DND-41 (cell line): ENCODE measurements around the gene KRT32.

Experiments used
- ATAC-seq: fragments of 200-7000 bp; cut with Tn5 transposase; 3 replicates; pipeline ENCODE4 v1.9.1; 2021; ENCODE audit warnings: low read depth; ENCODE audit not compliant: insufficient read depth
- DNase-seq: peaks from one replicate; pipeline ENCODE4 v3.0.0-alpha.2; 2020
- H2AFZ ChIP-seq: 2 replicates; pipeline ENCODE4 v1.6.0; 2012; ENCODE audit warnings: low read depth, low read length
- H3K27ac ChIP-seq: 2 replicates; pipeline ENCODE4 v1.5.1; 2012; ENCODE audit warnings: low read length, inconsistent platforms
- H3K27me3 ChIP-seq: fragments of 200-600 bp; sonication (generic); 2 replicates; pipeline ENCODE4 v1.6.0; 2012; ENCODE audit warnings: low read length, mild to moderate bottlenecking, inconsistent platforms; ENCODE audit not compliant: insufficient read depth, poor library complexity
- H3K36me3 ChIP-seq: 2 replicates; pipeline ENCODE4 v1.5.1; 2012; ENCODE audit warnings: low read length, inconsistent platforms; ENCODE audit not compliant: insufficient read depth
- H3K4me1 ChIP-seq: 2 replicates; pipeline ENCODE4 v1.5.1; 2012; ENCODE audit warnings: mild to moderate bottlenecking, low read length; ENCODE audit not compliant: insufficient read depth
- H3K4me2 ChIP-seq: 2 replicates; pipeline ENCODE4 v1.6.0; 2012; ENCODE audit warnings: mild to moderate bottlenecking, moderate library complexity, low read length, inconsistent platforms; ENCODE audit not compliant: insufficient read depth
- H3K4me3 ChIP-seq, 2 experiments: fragments of 200-600 bp in 1 of 2; shearing (Covaris generic) in 1 of 2; 2 replicates each; pipeline ENCODE4 v1.5.1; 2012 to 2016; ENCODE audit warnings: inconsistent platforms in 2 of 2, low read length in 2 of 2, mild to moderate bottlenecking in 2 of 2, low read depth in 1 of 2, moderate library complexity in 1 of 2
- H3K79me2 ChIP-seq: 2 replicates; pipeline ENCODE4 v1.6.0; 2012; ENCODE audit warnings: low read length, inconsistent platforms; ENCODE audit not compliant: insufficient read depth
- H3K9ac ChIP-seq: 2 replicates; pipeline ENCODE4 v1.6.0; 2012; ENCODE audit warnings: low read depth, mild to moderate bottlenecking, inconsistent platforms, low read length, moderate library complexity
- H3K9me3 ChIP-seq: 2 replicates; pipeline ENCODE4 v1.5.1; 2012; ENCODE audit warnings: low read length, moderate library complexity, mild to moderate bottlenecking, inconsistent platforms; ENCODE audit not compliant: insufficient read depth, severe bottlenecking
- H4K20me1 ChIP-seq: 2 replicates; pipeline ENCODE4 v1.6.0; 2012; ENCODE audit warnings: low read length; ENCODE audit not compliant: insufficient read depth
- CTCF ChIP-seq: IDR thresholded peaks from 2 replicates; pipeline ENCODE4 v1.5.1; 2012; ENCODE audit warnings: borderline replicate concordance, low read length, moderate library complexity, mild to moderate bottlenecking; ENCODE audit not compliant: poor library complexity, severe bottlenecking; ENCODE audit errors: extremely low read depth
- EZH2 ChIP-seq: IDR thresholded peaks from 3 replicates; pipeline ENCODE4 v1.6.1; 2012; ENCODE audit warnings: borderline replicate concordance, low read depth, mild to moderate bottlenecking, moderate library complexity, low read length, inconsistent platforms; ENCODE audit not compliant: severe bottlenecking

KRT32 gene

GRCh38 chr17:41475421-41475820 is 8.2 kb upstream of the KRT32 start:
- ATAC-seq, result no peak

GRCh38 chr17:41474863-41475262 is 7.7 kb upstream of the KRT32 start:
- no peak for ATAC-seq
- no peak overlapping the region for H3K4me3 ChIP-seq
- H3K36me3 ChIP-seq, result no peaks in the 10 kb centered on the region
- no peak for TF ChIP-seq CTCF
- TF ChIP-seq EZH2, result no peak
- no peaks in the 10 kb centered on the region for H3K9me3 ChIP-seq
- H3K79me2 ChIP-seq, result no peaks in the 10 kb centered on the region
- H2AFZ ChIP-seq, result no peak overlapping the region
- H3K9ac ChIP-seq, result no peak overlapping the region
- H3K27me3 ChIP-seq, result peaks cover 4% of the 10 kb centered on the region
- DNase-seq, result no peak
- no peak overlapping the region for H3K27ac ChIP-seq
- no peaks in the 10 kb centered on the region for H4K20me1 ChIP-seq
- no peaks in the 10 kb centered on the region for H3K4me1 ChIP-seq
- no peak overlapping the region for H3K4me2 ChIP-seq

More at GRCh38 chr17:41475421-41475820, 8.2 kb upstream of the KRT32 start:
- Histone ChIP-seq H3K36me3 (no peaks in the 10 kb centered on the region), H3K9ac (no peak overlapping the region), H3K4me1 (no peaks in the 10 kb centered on the region), H3K27ac (no peak overlapping the region), H3K27me3 (peaks cover 4% of the 10 kb centered on the region), H3K9me3 (no peaks in the 10 kb centered on the region), H3K79me2 (no peaks in the 10 kb centered on the region), H3K4me2 (no peak overlapping the region), H4K20me1 (no peaks in the 10 kb centered on the region), H2AFZ (no peak overlapping the region), H3K4me3 (no peak overlapping the region)
- TF ChIP-seq CTCF (no peak), EZH2 (no peak)
- DNase-seq, result no peak

- TF ChIP-seq CTCF (no peak), EZH2 (no peak)
- H3K4me2 ChIP-seq, result no peak overlapping the region
- H3K27me3 ChIP-seq, result no peaks in the 10 kb centered on the region
- H3K36me3 ChIP-seq, result no peaks in the 10 kb centered on the region
- no peak overlapping the region for H3K27ac ChIP-seq
- DNase-seq (no peak), ATAC-seq (no peak)
- no peaks in the 10 kb centered on the region for H3K79me2 ChIP-seq
- no peaks in the 10 kb centered on the region for H3K4me1 ChIP-seq
- H2AFZ ChIP-seq, result no peak overlapping the region
- H3K9me3 ChIP-seq, result no peaks in the 10 kb centered on the region
- no peaks in the 10 kb centered on the region for H4K20me1 ChIP-seq
- H3K9ac ChIP-seq, result no peak overlapping the region
- H3K4me3 ChIP-seq, result no peak overlapping the region
Observed at GRCh38 chr17:41468346-41468745, 1.2 kb upstream of the KRT32 start.

DNA sequence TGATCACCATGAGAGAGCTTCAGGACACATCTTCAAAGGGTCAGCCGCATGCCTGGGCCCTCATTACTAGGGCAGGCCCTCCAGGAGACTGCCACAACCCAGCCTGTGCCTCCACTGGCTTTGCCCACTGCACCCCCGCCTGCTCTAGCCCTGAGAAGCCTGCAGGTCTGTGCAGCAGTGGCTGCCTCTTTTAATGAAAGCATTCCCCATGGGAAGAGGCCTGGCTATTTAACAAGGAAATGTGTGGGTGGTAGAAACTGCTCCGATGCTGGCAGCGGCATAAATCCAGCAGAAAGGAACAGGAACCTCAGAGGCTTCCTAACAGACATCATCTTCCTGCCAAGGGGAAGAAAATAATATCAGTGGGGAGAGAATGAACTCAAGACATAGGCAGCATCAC is 375 bp upstream of the KRT32 start:
- ATAC-seq (no peak), DNase-seq (no peak)
- H3K36me3 ChIP-seq, result no peaks in the 10 kb centered on the region
- H4K20me1 ChIP-seq, result no peaks in the 10 kb centered on the region
- no peaks in the 10 kb centered on the region for H3K27me3 ChIP-seq
- H3K79me2 ChIP-seq, result no peaks in the 10 kb centered on the region
- H2AFZ ChIP-seq, result no peak overlapping the region
- no peak for TF ChIP-seq EZH2
- TF ChIP-seq CTCF, result no peak
- H3K9ac ChIP-seq, result no peak overlapping the region
- no peak overlapping the region for H3K27ac ChIP-seq
- H3K9me3 ChIP-seq, result no peaks in the 10 kb centered on the region
- no peak overlapping the region for H3K4me3 ChIP-seq
- H3K4me2 ChIP-seq, result no peak overlapping the region
- H3K4me1 ChIP-seq, result no peaks in the 10 kb centered on the region
